GM18519 (cell line): ENCODE measurements around the gene PSG3.
"Not testable (repeated sequence)": the region's sequence is repeated elsewhere in the genome, so short reads cannot be mapped to it uniquely, and the experiment has no call there.

ENCODE experiments used
- ATAC-seq: cut with Tn5 transposase; IDR thresholded peaks from one replicate; pipeline ENCODE4 v1.9.1; 2021; ENCODE audit warnings: mild to moderate bottlenecking, moderate library complexity; ENCODE audit not compliant: unreplicated experiment, low FRiP score

The PSG3 gene

GRCh38 chr19:42740381-42740780 lies at the start of gene PSG3:
Gene PSG3, minus strand, starts transcription at chr19:42740481. Its CDS starts 97 bp downstream, at chr19:42740384.
- not testable (repeated sequence) for ATAC-seq

DNA sequence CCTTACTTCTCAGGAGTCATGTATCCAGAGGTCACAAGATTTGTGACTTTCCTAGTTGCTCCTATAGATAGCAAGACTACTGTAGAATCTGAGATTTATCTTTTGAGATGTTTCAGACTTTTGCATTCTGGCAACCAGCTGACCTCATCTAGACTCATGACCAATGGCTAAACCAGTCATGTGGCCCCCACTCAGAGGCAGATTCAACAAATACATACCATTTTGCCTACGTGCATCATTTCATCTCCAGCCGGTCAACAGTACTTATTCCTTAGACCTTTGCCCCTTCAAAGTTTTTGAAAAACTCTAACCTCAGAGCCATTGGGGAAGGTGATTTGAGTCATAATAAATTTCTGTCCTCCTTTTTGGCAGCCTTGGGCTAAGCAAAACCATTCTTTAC lies 48.5 kb upstream of the PSG3 start:
- not testable (repeated sequence) for ATAC-seq

DNA sequence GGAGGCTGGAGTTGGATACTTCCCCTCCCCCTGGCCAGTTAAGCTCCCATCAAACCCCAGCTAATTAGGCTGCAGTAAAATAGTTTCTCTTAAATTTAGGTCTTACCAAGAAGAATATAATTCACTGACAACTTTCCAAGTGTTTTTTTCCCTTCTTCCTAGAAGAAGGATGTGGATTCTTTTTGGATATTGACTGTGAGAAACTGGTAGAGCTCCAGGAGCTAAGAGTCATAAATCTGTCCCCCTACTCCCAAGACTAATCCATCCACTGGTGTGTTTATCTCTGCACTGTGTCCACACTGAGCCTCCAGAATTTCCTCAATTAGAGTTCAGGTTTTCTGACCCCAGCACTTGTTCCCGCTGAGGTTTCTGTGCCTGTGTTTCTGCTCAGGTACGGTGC lies 47.5 kb upstream of the PSG3 start:
- not testable (repeated sequence) for ATAC-seq

DNA sequence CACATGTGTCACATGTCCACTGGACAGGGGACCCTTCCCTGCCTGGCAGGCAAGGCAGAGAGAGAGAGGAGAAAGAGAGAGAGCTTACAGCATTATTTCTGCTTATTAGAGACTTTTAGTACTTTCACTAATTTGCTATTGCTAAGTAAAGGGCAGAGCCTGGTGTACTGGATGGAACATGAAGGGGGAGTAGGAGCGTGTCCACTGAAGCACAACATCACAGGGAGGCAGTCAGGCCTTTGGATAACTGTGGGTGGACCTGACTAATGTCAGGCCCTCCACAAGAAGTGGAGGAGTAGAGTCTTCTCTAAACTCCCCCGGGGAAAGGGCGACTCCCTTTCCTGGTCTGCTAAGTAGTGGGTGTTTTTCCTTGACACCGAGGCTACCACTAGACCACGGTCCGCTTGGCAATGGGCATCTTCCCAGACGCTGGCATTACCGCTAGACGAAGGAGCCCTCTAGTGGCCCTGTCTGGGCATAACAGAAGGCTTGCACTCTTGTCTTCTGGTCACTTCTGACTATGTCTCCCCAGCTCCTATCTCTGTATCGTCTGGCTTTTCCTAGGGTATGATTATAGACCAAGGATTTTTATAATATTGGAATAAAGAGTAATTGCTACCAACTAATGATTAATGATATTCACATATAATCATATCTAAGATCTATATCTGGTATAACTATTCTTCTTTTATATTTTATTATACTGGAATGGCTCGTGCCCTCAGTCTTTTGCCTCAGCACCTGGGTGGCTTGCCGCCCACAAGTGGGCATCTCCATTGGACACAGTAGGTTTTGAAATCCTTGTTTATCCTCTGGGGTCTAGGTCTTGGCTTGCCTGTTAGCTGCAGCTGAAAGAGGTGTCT lies 36.7 kb upstream of the PSG3 start:
- ATAC-seq, result not testable (repeated sequence)

GRCh38 chr19:42774510-42775158 lies 34.4 kb upstream of the PSG3 start:
- not testable (repeated sequence) for ATAC-seq

- not testable (repeated sequence) for ATAC-seq
Measured at GRCh38 chr19:42767319-42767718, 27.0 kb upstream of the PSG3 start.

- not testable (repeated sequence) for ATAC-seq
Measured at GRCh38 chr19:42766871-42767270, 26.6 kb upstream of the PSG3 start.

GRCh38 chr19:42764836-42765235 lies 24.6 kb upstream of the PSG3 start:
- no peak for ATAC-seq

- no peak for ATAC-seq
Measured at GRCh38 chr19:42762789-42763188, 22.5 kb upstream of the PSG3 start.

DNA sequence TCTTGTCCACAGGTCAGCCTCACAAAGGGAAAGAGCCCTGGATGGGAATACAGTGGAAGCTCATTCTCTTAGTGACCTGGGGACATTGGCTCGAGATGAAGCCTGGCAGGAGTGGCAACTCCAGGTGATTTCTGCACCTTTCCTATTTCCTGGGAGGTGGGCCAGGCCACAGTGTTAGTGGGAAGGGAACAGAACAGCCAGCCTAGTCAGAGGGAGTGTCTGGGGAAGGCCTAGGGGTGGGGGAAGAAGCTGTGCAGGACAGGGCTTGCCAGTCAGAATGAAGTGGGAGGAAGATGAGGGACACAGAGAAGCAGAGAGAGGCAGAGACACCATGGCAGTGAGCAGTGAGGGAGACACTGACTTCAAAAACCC lies 21.6 kb upstream of the PSG3 start:
- ATAC-seq, result not testable (repeated sequence)

GRCh38 chr19:42760954-42761923 lies 21.0 kb upstream of the PSG3 start:
- not testable (repeated sequence) for ATAC-seq

DNA sequence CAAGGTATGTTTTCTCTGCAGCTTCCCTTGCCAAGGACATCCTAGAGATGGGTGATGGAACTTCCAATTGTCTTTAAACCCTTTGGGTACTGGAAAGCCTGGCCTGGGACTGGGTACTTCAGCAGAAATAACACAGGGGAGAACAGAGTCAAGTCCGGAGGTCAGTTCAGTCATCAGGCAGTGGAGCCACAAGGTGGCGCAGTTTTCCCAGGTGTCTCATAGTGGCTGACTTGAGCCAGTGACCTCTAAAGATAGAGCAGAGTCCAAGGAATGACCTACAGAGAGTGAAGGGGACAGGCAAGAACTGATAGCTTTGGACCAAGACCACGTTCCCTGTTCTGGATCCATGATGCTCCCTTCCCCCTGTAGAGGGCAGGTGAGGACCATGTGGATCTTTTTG lies 18.4 kb upstream of the PSG3 start:
- not testable (repeated sequence) for ATAC-seq

DNA sequence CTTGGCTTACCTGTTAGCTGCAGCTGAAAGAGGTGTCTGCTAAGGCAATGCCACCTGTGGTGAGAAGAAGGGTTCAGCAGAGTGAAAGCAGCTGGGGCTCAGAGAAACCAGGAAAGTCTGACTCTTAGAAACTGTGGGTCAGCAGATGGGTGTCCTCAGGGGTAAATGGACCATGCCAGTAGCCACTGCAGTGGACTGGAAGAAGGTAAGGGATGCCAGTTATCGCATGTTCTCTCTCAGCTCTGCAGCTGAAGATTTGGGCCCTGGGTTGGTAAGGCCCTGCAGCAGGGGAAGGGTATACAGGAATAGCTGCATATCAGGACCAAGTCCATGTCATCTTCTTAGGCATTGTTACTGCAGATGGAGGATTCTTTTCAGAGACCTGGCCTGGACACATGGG lies 12.0 kb upstream of the PSG3 start:
- not testable (repeated sequence) for ATAC-seq

DNA sequence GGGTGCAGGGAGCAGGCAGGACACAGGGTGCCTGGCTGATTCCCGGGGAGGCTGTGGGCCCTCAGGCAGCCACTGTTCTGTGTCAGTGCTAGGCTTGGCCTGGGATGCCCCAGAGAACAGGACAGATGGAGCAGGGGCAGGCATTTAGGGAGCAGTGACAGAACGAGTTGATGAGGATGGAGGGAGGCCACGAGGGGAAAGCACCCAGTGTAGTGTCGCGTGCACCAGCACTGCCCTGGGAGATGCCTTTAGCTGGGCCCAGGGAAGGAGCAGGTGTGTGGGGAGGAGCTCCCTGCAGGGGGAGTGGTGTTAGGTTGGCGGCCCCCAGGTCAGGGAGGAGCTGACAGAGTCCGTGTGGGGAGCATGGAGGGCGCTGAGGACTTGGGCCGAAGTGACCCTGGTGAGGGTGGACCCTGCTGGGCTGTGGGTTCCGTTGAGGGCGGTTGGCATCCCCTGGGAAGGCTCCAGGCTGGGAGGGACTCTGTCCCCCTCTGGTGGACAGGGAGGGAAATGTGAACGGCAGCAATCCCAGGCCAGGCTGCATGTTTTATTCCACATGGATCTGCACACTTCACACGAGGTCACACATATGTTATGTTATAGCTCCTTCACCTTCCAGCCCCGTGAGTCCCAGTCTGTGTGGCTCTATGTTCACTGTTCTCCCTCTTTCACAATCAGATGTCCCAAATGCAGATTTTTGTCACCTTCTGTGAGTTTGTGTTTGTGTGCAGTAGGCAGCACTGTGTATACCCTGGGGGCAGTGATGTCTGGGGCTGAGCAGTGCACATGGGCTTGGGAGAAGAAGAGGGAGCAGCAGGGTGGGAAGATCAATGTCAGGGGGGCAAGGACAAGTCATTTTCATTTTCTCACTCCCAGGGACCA lies 1.7 kb upstream of the PSG3 start:
- not testable (repeated sequence) for ATAC-seq

- not testable (repeated sequence) for ATAC-seq
Measured at GRCh38 chr19:42737581-42738011, 2.7 kb downstream of the PSG3 start.

DNA sequence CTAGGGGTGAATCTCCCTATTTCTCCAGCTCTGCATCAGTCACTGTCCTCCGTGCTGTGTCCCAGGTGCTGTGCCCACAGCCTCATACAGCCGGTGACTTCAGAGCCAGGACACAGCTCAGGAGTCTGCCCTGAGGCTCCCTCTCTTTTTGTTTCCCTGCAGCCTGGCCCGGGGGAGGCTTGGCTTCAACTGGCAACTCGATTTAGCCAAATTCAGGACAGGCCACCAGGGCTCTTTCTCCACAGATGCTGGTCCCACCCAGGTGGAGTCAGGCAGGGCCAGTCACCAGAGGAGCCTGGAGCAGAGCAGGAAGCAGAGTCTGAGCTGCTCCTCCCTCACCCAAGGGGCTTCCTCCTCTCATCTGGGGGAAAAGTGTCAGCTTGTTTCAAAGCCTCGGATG lies 11.9 kb downstream of the PSG3 start:
- not testable (repeated sequence) for ATAC-seq

- not testable (repeated sequence) for ATAC-seq
Measured at GRCh38 chr19:42714000-42714399, 26.3 kb downstream of the PSG3 start.

DNA sequence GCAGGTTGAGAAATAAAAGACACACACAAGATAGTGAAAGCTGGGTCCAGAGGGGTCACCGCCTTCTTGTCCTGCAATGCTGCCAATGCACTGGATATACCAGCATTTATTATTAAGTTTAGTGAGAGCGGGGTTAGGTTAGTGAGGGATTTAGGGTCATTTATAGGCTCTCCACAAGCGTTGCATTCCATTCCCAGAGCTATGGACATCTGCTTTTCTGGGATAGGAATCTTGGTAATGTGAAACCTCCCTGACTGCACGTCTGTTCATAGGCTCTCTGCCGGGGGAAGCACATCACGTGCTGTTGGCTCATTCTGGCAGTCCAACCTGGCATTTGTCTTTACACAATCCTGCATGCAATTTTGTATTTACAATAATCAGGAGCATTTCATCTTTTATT lies 27.5 kb downstream of the PSG3 start:
- ATAC-seq, result not testable (repeated sequence)

DNA sequence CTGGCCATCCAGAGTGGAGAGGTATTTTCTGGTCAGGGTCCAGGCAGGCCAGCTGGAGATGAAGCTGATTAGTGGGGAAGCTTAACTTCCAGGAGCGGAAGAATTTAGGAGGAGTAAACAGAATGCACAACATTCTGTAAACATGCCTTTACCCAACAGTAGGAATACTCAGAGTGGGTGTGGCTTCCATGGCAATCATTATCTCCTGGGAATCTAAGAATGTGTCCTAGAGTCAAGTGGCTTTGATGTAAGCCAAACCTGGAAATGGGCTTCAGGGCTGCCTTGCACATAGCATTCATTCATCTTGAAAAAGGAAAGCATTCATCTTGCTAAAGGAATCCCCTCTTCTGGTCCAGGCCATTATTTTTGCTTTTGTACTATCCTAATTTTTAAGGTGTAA lies 29.3 kb downstream of the PSG3 start:
- not testable (repeated sequence) for ATAC-seq

- no peak for ATAC-seq
Measured at GRCh38 chr19:42697884-42698283, 42.4 kb downstream of the PSG3 start.
